ENCODE measurements around the gene DDAH1.
"Not testable (repeated sequence)": the region's sequence is repeated elsewhere in the genome, so short reads cannot be mapped to it uniquely, and the experiment has no call there.

DDAH1 gene

GRCh38 chr1:85356130-85356529 lies 108.8 kb downstream of the DDAH1 start:
- DNase-seq: no peak

DNA sequence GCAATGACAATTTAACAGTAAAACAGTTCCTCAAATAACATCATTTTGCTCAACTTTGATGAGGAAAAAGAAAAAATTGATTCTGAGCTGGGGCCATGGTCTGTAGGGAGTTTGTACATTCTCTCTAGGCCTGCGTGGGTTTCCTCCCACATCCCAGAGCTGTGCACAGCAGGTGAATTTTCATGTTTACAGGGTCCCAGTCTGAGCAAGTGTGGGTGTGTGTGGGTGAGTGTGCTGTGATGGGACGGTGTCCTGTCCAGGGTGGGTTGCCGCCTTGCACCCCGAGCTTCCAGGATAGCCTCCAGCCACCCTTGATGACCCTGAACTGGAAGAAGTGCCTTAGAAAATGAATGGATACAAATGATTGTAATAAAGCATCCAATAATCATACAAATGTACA lies 112.9 kb downstream of the DDAH1 start:
- no peak for DNase-seq

DNA sequence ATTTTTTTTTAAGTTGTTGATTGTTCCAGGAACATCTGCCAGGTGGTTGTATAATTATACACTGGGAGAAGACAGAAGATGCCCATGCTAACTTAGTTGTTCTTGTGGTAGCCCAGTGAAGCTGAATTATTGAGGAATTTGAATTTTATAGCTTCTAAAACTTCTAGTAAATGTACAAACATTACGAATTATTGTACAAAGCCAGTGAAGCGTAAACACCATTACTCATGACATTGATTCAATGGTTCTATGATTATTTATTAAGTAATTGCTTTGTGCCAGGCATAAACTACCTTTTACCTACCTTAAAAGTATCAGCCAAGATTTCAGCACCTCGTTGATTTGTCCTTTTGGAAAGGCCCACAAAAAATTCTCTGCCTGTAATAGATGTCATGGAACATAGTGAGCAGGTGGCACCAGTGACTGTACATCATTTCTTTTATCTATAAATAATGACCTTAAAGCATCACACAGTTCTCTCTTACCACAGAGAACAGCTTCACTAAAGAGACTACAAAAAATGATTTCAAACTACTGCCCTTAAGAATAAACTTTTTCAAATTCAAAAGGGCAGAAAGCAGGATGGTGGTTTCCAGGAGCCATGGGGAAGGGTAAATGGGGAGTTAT lies 113.6 kb downstream of the DDAH1 start:
- no peak for DNase-seq

DNA sequence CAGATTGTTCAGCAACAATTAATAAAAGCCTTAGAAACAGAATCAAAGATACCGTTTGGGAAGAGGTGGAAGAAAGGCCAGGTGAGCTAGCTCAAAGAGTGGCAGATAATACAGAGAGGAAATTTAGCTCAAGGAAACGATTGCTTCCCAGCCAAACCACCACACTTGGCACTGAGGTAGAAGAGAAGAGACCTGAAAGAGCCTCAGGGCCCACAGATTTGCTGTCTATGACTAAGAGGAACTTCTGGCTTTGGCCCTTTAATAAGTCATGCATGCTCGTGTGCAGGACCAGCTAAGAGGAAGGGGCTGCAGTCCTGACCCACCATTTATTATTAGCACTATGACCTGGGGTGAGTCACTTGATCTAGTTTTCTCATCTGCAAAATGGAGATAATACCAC lies 115.7 kb downstream of the DDAH1 start:
- DNase-seq: no peak

DNA sequence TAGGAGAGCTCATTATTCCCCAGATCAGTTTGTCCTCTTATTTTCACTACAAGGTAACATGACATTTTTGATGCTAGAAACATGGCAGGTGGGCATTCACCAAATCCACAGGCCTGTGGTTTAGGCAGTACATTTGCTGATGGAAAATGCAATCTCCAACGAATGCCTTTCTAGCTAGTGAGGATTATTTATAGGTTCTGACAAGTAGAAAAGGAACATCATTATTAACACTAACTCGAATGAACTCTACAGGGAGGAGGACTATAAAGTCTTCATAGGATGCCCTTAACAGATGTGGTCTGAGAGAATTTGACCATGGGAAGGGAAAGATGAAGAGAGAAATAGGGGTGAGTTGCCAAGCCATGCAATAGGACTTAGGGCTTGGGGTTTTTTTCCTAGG lies 117.1 kb downstream of the DDAH1 start:
- DNase-seq: no peak

GRCh38 chr1:85347275-85347674 lies 117.7 kb downstream of the DDAH1 start:
- not testable (repeated sequence) for DNase-seq

DNA sequence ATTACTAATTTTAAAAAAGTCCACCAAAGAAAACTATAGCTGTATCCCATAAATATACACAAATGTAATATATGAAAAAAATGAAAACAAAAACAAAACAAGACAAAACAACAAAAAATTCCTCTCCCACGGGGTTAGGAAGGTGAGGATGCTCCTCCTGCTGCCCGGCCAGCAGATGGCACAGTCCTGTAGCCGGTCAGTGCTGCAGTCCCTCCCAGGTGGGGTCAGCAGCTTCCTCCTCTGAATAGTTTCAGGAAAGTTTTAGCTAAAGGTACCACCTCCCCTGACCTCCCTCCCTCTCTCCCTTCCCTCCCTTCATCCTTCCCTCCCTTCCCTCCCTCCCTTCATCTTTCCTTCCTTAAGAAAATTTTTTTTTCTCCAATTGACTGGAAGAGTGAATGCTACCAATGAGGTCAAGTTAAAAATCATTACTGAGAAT lies 120.7 kb downstream of the DDAH1 start:
- DNase-seq: no peak

DNA sequence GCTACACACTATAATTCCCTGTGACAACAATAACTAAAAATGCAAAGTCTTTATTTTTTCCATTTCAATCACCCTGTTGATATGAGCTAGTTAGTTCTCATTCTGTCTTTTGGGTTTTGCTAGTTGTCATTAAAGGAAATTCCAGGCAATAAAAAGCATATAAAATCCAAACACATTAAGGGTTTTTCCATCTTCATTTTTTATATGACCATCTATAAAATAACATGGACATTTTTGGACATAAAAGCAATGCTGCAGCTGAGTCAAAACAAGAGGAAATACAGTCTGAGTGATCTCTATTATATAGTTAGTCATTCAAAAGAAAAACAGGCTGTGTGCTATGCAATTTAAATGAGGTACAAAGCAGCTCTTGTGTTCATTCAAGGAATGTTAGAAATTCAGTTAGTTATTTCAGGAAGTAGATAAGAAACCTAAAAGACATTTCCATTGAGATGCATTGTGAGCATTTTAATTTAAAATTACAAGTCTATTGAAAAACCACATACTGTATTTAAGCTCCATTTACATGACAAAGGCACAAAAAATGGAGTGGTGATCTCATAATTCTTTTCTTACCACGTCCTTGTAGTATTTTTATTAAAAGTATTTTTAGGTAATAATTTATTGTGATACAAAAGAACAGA lies 121.2 kb downstream of the DDAH1 start:
- DNase-seq: no peak

- no peak for DNase-seq
Observed at GRCh38 chr1:85343213-85343611, 121.7 kb downstream of the DDAH1 start.

- no peak for DNase-seq
Observed at GRCh38 chr1:85342207-85342606, 122.8 kb downstream of the DDAH1 start.

GRCh38 chr1:85340427-85340826 lies 124.5 kb downstream of the DDAH1 start:
- DNase-seq: no peak

GRCh38 chr1:85339656-85340399 lies 125.1 kb downstream of the DDAH1 start:
- DNase-seq: no peak

DNA sequence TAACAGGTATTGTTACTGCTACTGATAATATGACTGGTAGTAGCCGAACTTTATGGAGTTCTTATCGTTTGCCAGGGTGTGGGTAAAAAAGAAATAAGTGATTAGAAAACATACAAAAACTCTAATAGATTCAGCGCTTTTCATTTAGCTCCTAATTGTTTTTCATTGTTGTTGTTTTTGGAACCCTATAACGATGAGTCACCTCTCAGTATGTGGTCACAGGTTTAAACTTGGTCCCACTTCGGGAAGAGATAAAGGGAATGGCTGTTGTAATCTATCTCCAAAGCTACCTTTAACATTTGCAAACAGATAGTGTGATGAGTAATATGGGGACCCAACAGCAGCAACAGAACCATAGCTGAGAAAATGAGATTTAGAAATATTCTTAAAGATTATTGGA lies 125.9 kb downstream of the DDAH1 start:
- DNase-seq: no peak

DNA sequence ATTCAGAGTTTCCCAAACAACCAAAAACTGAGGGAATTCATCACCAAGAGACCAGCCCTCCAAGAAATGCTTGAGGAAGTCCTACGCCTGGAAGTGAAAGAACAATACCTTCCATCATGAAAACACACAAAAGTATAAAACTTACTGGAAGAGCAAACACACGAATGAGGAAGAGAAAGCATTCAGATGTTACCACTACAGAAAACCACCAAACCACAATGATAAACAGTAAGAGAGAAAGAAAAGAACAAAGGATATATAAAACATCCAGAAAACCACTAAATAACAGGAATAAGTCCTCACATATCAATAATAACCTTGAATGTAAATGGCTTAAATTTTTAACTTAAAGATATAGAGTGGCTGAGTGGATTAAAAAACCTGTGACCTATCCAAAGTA lies 130.0 kb downstream of the DDAH1 start:
- DNase-seq: no peak

DNA sequence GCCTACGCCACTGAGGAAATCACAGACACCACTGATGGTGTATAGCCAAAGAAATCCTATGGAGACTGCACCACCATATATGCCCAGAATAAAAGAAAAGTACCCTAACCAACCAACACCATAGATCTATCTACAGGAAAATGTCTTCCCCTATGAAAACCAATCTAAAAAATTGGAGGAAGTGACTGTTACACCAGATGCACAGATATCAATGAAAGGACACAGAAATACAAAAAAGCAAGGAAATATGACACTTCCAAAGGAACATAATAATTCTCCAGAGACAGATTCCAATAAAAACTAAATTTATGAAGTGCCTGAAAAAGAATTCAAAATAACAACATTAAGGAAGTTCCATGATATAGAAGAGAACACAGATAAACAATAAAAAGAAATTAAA lies 131.8 kb downstream of the DDAH1 start:
- no peak for DNase-seq

GRCh38 chr1:85332575-85332974 lies 132.4 kb downstream of the DDAH1 start:
- no peak for DNase-seq

- DNase-seq: no peak
Observed at GRCh38 chr1:85330711-85331290, 134.2 kb downstream of the DDAH1 start.

GRCh38 chr1:85330214-85330631 lies 134.7 kb downstream of the DDAH1 start:
- no peak for DNase-seq

- no peak for DNase-seq
Observed at GRCh38 chr1:85328713-85329397, 136.1 kb downstream of the DDAH1 start.

- no peak for DNase-seq
Observed at GRCh38 chr1:85327759-85328158, 137.2 kb downstream of the DDAH1 start.

DNA sequence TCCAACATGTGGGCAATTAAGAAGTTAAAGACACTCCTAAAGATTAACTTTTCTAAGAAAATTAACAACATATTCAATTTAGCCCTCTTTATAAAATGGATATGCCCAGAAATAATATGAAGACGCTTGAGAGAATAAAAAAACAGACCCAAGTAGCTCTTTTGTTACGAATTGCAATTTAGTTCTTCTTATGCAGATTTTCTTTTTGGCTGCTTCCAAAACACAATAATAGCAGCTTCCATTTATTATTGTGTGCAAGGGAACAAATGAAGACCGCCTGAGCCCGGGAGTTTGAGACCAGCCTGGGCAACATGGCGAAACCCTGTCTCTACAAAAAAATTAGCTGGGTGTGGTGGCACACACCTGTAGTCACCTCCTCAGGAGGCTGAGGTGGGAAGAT lies 138.1 kb downstream of the DDAH1 start:
- no peak for DNase-seq

- no peak for DNase-seq
Observed at GRCh38 chr1:85326336-85326735, 138.6 kb downstream of the DDAH1 start.

GRCh38 chr1:85325920-85326319 lies 139.0 kb downstream of the DDAH1 start:
- DNase-seq: no peak
